ENCODE data around the gene SMU1.

- TF ChIP-seq, protein P1, sequence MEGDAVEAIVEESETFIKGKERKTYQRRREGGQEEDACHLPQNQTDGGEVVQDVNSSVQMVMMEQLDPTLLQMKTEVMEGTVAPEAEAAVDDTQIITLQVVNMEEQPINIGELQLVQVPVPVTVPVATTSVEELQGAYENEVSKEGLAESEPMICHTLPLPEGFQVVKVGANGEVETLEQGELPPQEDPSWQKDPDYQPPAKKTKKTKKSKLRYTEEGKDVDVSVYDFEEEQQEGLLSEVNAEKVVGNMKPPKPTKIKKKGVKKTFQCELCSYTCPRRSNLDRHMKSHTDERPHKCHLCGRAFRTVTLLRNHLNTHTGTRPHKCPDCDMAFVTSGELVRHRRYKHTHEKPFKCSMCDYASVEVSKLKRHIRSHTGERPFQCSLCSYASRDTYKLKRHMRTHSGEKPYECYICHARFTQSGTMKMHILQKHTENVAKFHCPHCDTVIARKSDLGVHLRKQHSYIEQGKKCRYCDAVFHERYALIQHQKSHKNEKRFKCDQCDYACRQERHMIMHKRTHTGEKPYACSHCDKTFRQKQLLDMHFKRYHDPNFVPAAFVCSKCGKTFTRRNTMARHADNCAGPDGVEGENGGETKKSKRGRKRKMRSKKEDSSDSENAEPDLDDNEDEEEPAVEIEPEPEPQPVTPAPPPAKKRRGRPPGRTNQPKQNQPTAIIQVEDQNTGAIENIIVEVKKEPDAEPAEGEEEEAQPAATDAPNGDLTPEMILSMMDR (conservative IDR thresholded peaks at IDR 0.05; ENCODE audit: low read length): no peak
- no peak for TF ChIP-seq EZH2phosphoT487 (IDR thresholded peaks at IDR 0.05; ENCODE audit: borderline replicate concordance)
These were observed 29.5 kb upstream of the SMU1 start for GRCh38 chr9:33105959-33106358.
